MM.1S (cell line): ENCODE data around the gene ATP13A3.

ENCODE experiments used
- DNase-seq: peaks from one replicate; pipeline ENCODE4 v3.0.0-alpha.2; 2015
- H2AFZ ChIP-seq: fragments of 300-600 bp; sonication (generic); 2 replicates; pipeline ENCODE4 v1.6.0; 2016; ENCODE audit warnings: antibody characterized with exemption, low read length
- H3F3A ChIP-seq: fragments of 300-600 bp; sonication (generic); 2 replicates; pipeline ENCODE4 v1.6.1; 2016; ENCODE audit warnings: mild to moderate bottlenecking, antibody characterized with exemption, low read length, moderate library complexity, mixed read lengths; ENCODE audit not compliant: insufficient read depth
- H3K27ac ChIP-seq: fragments of 300-600 bp; sonication (generic); 2 replicates; pipeline ENCODE4 v1.5.1; 2016; ENCODE audit warnings: mild to moderate bottlenecking, low read length
- H3K27me3 ChIP-seq: fragments of 300-600 bp; sonication (generic); replicated peaks from 2 replicates; pipeline ENCODE4 v1.6.0; 2016; ENCODE audit warnings: low read length; ENCODE audit not compliant: insufficient read depth
- H3K36me3 ChIP-seq: fragments of 300-600 bp; sonication (generic); replicated peaks from 2 replicates; pipeline ENCODE4 v1.6.1; 2016; ENCODE audit warnings: mild to moderate bottlenecking, low read length, mixed read lengths; ENCODE audit not compliant: insufficient read depth
- H3K4me1 ChIP-seq: fragments of 300-600 bp; sonication (generic); 2 replicates; pipeline ENCODE4 v1.6.1; 2016; ENCODE audit warnings: low read length, mixed read lengths
- H3K4me2 ChIP-seq: fragments of 300-600 bp; sonication (generic); 2 replicates; pipeline ENCODE4 v1.6.0; 2016; ENCODE audit warnings: low read depth, low read length
- H3K4me3 ChIP-seq: fragments of 300-600 bp; sonication (generic); 2 replicates; pipeline ENCODE4 v1.5.1; 2016; ENCODE audit warnings: low read length, mixed read lengths
- H3K79me2 ChIP-seq: fragments of 300-600 bp; sonication (generic); 2 replicates; pipeline ENCODE4 v1.6.1; 2016; ENCODE audit warnings: mixed run types, low read length, mixed read lengths
- H3K9ac ChIP-seq: fragments of 300-600 bp; sonication (generic); 2 replicates; pipeline ENCODE4 v1.6.1; 2016; ENCODE audit warnings: low read length, mixed read lengths
- H3K9me2 ChIP-seq: fragments of 300-600 bp; sonication (generic); replicated peaks from 2 replicates; pipeline ENCODE4 v1.6.1; 2016; ENCODE audit warnings: mild to moderate bottlenecking, low read length, mixed read lengths; ENCODE audit not compliant: insufficient read depth
- H3K9me3 ChIP-seq: fragments of 300-600 bp; sonication (generic); replicated peaks from 2 replicates; pipeline ENCODE4 v1.6.1; 2016; ENCODE audit warnings: mild to moderate bottlenecking, low read length, mixed read lengths; ENCODE audit not compliant: insufficient read depth
- H4K20me1 ChIP-seq: fragments of 300-600 bp; sonication (generic); 2 replicates; pipeline ENCODE4 v1.6.1; 2016; ENCODE audit warnings: mild to moderate bottlenecking, low read length, moderate library complexity, mixed read lengths; ENCODE audit not compliant: insufficient read depth
- EZH2 ChIP-seq: fragments of 300-600 bp; sonication (generic); optimal IDR thresholded peaks from 2 replicates; pipeline ENCODE3; 2017; ENCODE audit warnings: low read depth, mild to moderate bottlenecking, antibody characterized with exemption, low read length, mixed read lengths
- EZH2phosphoT487 ChIP-seq: fragments of 300-600 bp; sonication (generic); IDR thresholded peaks from 2 replicates; pipeline ENCODE4 v1.6.1; 2018; ENCODE audit warnings: antibody characterized with exemption, low read length
- TF ChIP-seq, protein P1 (sequence below): fragments of 300-600 bp; sonication (generic); IDR thresholded peaks from 2 replicates; pipeline ENCODE4 v1.5.1; 2016; ENCODE audit warnings: antibody characterized with exemption, low read length, mixed read lengths

ATP13A3 gene

DNA sequence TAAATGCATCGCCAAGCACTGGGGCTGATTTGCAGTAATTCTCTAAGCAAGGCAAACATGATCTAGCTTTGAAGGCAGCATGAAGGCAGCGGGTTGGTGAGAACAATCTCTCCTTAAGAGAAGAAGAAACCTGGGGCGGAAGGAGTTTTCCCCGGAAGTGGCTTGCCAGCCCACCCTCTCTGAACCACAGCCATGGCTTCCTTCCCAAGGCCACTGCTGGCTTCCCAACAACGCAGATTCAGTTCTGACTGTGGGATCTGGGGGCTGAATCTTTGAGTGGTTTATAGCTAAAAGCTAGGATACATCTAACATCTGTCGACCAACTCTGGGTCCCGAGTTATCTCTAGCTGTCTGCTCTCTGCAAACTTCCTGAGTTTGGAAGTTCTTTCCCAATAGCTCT, 131.4 kb downstream of the ATP13A3 start:
- H3K79me2 ChIP-seq, result no peaks in the 10 kb centered on the region
- peaks cover 24% of the 10 kb centered on the region for H3K27me3 ChIP-seq
- no peak overlapping the region for H3K4me3 ChIP-seq
- H2AFZ ChIP-seq, result no peak overlapping the region
- no peaks in the 10 kb centered on the region for H3K9me3 ChIP-seq
- TF ChIP-seq EZH2, result no peak
- TF ChIP-seq, protein P1, sequence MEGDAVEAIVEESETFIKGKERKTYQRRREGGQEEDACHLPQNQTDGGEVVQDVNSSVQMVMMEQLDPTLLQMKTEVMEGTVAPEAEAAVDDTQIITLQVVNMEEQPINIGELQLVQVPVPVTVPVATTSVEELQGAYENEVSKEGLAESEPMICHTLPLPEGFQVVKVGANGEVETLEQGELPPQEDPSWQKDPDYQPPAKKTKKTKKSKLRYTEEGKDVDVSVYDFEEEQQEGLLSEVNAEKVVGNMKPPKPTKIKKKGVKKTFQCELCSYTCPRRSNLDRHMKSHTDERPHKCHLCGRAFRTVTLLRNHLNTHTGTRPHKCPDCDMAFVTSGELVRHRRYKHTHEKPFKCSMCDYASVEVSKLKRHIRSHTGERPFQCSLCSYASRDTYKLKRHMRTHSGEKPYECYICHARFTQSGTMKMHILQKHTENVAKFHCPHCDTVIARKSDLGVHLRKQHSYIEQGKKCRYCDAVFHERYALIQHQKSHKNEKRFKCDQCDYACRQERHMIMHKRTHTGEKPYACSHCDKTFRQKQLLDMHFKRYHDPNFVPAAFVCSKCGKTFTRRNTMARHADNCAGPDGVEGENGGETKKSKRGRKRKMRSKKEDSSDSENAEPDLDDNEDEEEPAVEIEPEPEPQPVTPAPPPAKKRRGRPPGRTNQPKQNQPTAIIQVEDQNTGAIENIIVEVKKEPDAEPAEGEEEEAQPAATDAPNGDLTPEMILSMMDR, result no peak
- no peak for TF ChIP-seq EZH2phosphoT487
- DNase-seq, result no peak
- no peaks in the 10 kb centered on the region for H4K20me1 ChIP-seq
- H3K9me2 ChIP-seq, result no peaks in the 10 kb centered on the region
- H3K27ac ChIP-seq, result no peak overlapping the region
- H3K36me3 ChIP-seq, result no peaks in the 10 kb centered on the region
- no peak overlapping the region for H3K9ac ChIP-seq
- H3K4me1 ChIP-seq, result no peaks in the 10 kb centered on the region
- H3K4me2 ChIP-seq, result no peak overlapping the region
- no peaks in the 10 kb centered on the region for H3F3A ChIP-seq

DNA sequence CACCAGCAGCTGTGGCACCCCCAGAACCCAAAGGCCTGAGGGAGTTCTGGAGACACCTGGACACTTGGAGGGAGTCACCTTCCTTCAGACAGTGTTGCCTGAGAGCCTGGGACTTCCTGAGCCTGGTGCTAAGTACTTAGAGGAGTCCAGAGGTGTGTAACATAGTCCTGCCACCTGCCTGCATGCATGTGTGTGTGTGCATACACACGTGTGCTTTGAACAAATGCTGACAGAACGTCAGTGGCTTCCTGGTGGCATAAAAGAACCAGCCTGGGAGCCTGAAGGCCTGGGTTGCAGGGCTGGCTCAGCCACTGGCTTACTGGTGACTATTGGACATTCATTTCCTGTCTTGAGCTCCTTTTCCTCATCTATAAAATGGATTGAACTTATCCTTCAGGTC, 132.5 kb downstream of the ATP13A3 start:
- no peaks in the 10 kb centered on the region for H4K20me1 ChIP-seq
- no peak overlapping the region for H3K4me3 ChIP-seq
- no peak overlapping the region for H3K4me2 ChIP-seq
- no peak overlapping the region for H3K27ac ChIP-seq
- peaks cover 19% of the 10 kb centered on the region for H3K27me3 ChIP-seq
- no peaks in the 10 kb centered on the region for H3K36me3 ChIP-seq
- no peaks in the 10 kb centered on the region for H3F3A ChIP-seq
- no peaks in the 10 kb centered on the region for H3K9me2 ChIP-seq
- no peaks in the 10 kb centered on the region for H3K4me1 ChIP-seq
- H2AFZ ChIP-seq, result no peak overlapping the region
- TF ChIP-seq EZH2phosphoT487, result no peak
- no peak for TF ChIP-seq EZH2
- TF ChIP-seq, protein P1, result no peak
- no peak for DNase-seq
- H3K9ac ChIP-seq, result no peak overlapping the region
- H3K9me3 ChIP-seq, result no peaks in the 10 kb centered on the region
- no peaks in the 10 kb centered on the region for H3K79me2 ChIP-seq
